ENCODE data around the gene RHOBTB3.

The RHOBTB3 gene

GRCh38 chr5:95713960-95714710 lies 17.0 kb upstream of the RHOBTB3 start:
- no peak for DNase-seq

- DNase-seq = peak; percentile 73
Observed at GRCh38 chr5:95715799-95716461, 15.2 kb upstream of the RHOBTB3 start.

GRCh38 chr5:95717439-95717838 lies 13.7 kb upstream of the RHOBTB3 start:
- no peak for DNase-seq

GRCh38 chr5:95718203-95718602 lies 12.9 kb upstream of the RHOBTB3 start:
- DNase-seq = no peak

GRCh38 chr5:95718738-95719137 lies 12.4 kb upstream of the RHOBTB3 start:
- DNase-seq = no peak

- no peak for DNase-seq
Observed at GRCh38 chr5:95720094-95720786, 10.9 kb upstream of the RHOBTB3 start.

- DNase-seq = no peak
Observed at GRCh38 chr5:95721582-95722295, 9.4 kb upstream of the RHOBTB3 start.

GRCh38 chr5:95723632-95724369 lies 7.3 kb upstream of the RHOBTB3 start:
- DNase-seq = peak; percentile 51

GRCh38 chr5:95725071-95725820 lies 5.9 kb upstream of the RHOBTB3 start:
- DNase-seq = peak; percentile 53

- DNase-seq = peak; percentile 77
Observed at GRCh38 chr5:95725937-95726810, 5.0 kb upstream of the RHOBTB3 start.

- no peak for DNase-seq
Observed at GRCh38 chr5:95726811-95727763, 4.0 kb upstream of the RHOBTB3 start.

GRCh38 chr5:95727764-95728191 lies 3.4 kb upstream of the RHOBTB3 start:
- no peak for DNase-seq

- no peak for DNase-seq
Observed at GRCh38 chr5:95728494-95729114, 2.5 kb upstream of the RHOBTB3 start.

GRCh38 chr5:95729115-95730010 lies 1.8 kb upstream of the RHOBTB3 start:
- DNase-seq = no peak

GRCh38 chr5:95730011-95730700 lies 980 bp upstream of the RHOBTB3 start:
- DNase-seq = peak; percentile 37

GRCh38 chr5:95731571-95732554 lies 727 bp downstream of the RHOBTB3 start:
- DNase-seq = peak; percentile 55
